SK-N-SH (cell line): ENCODE measurements around the gene CTDSPL2.
"Not testable (repeated sequence)": the region's sequence is repeated elsewhere in the genome, so short reads cannot be mapped to it uniquely, and the experiment has no call there.

Source experiments
- EP300 ChIP-seq, 2 experiments: IDR thresholded peaks; 2 replicates each; pipeline versions ENCODE4 v1.4.0 to v1.6.1; 2012; ENCODE audit warnings: borderline replicate concordance in 1 of 2, low read depth in 1 of 2, low read length in 1 of 2
- EZH2phosphoT487 ChIP-seq: fragments of 200-600 bp; sonication (generic); IDR thresholded peaks from 2 replicates; pipeline ENCODE4 v1.6.1; 2017; ENCODE audit warnings: low read depth, mixed run types, mild to moderate bottlenecking, antibody characterized with exemption, moderate library complexity, borderline replicate concordance
- JUND ChIP-seq: IDR thresholded peaks from 2 replicates; pipeline ENCODE4 v1.4.0; 2012
- POLR2AphosphoS5 ChIP-seq: IDR thresholded peaks from 2 replicates; pipeline ENCODE4 v1.6.1; 2012; ENCODE audit warnings: low read depth, low read length
- RAD21 ChIP-seq: IDR thresholded peaks from 2 replicates; pipeline ENCODE4 v1.6.1; 2012; ENCODE audit warnings: mild to moderate bottlenecking, low read length
- RFX5 ChIP-seq: IDR thresholded peaks from 2 replicates; pipeline ENCODE4 v1.6.1; 2012; ENCODE audit warnings: mild to moderate bottlenecking, improper control_type of control experiment, low read length
- SIN3A ChIP-seq: IDR thresholded peaks from 2 replicates; pipeline ENCODE4 v1.6.1; 2012; ENCODE audit warnings: low read depth, mild to moderate bottlenecking, low read length, moderate library complexity, borderline replicate concordance
- SMC3 ChIP-seq: IDR thresholded peaks from 2 replicates; pipeline ENCODE4 v1.6.1; 2012; ENCODE audit warnings: low read depth, low read length, improper control_type of control experiment
- TCF12 ChIP-seq: IDR thresholded peaks from 2 replicates; pipeline ENCODE4 v1.4.0; 2012
- YY1 ChIP-seq: IDR thresholded peaks from 2 replicates; pipeline ENCODE4 v1.4.0; 2012; ENCODE audit warnings: low read depth, mild to moderate bottlenecking
- TF ChIP-seq, protein P1 (sequence below): fragments of 200-600 bp; sonication (generic); IDR thresholded peaks from 2 replicates; pipeline ENCODE4 v1.6.1; 2017; ENCODE audit warnings: antibody characterized with exemption, mild to moderate bottlenecking, moderate library complexity
- TF ChIP-seq, protein P2 (sequence below): IDR thresholded peaks from 2 replicates; pipeline ENCODE4 v1.4.0; 2012; ENCODE audit warnings: low read depth
- TF ChIP-seq, protein P3 (sequence below): fragments of 150-350 bp; IDR thresholded peaks from 2 replicates; pipeline ENCODE4 v1.6.1; 2016; ENCODE audit warnings: mild to moderate bottlenecking, low read depth, low read length
- TF ChIP-seq, protein P4 (sequence below): IDR thresholded peaks from 2 replicates; pipeline ENCODE4 v1.4.0; 2012; ENCODE audit warnings: low read depth, borderline replicate concordance

DNA sequence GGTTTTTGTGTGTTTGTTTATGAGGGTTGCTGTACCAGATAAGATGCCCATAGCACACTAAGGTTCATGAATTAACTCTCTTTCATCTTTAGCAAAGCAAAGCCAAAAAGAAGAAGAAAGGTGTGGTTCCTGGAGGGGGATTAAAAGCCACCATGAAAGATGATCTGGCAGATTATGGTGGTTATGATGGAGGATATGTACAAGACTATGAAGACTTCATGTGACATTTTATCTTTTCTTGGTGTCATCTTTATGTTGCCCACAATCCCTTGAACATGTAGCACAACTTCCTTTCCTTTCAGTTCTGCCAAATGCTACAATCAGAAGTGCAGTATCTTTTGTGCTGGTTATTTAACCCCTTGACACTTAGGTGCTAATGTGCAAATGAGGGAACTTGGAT lies 133.5 kb downstream of the CTDSPL2 start:
- TF ChIP-seq, protein P1, sequence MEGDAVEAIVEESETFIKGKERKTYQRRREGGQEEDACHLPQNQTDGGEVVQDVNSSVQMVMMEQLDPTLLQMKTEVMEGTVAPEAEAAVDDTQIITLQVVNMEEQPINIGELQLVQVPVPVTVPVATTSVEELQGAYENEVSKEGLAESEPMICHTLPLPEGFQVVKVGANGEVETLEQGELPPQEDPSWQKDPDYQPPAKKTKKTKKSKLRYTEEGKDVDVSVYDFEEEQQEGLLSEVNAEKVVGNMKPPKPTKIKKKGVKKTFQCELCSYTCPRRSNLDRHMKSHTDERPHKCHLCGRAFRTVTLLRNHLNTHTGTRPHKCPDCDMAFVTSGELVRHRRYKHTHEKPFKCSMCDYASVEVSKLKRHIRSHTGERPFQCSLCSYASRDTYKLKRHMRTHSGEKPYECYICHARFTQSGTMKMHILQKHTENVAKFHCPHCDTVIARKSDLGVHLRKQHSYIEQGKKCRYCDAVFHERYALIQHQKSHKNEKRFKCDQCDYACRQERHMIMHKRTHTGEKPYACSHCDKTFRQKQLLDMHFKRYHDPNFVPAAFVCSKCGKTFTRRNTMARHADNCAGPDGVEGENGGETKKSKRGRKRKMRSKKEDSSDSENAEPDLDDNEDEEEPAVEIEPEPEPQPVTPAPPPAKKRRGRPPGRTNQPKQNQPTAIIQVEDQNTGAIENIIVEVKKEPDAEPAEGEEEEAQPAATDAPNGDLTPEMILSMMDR: not testable (repeated sequence)
- TF ChIP-seq TCF12; POLR2AphosphoS5; SMC3; EP300 (IDR thresholded peaks at IDR 0.05; ENCODE audit: borderline replicate concordance in 1 of 2, low read depth in 1 of 2, low read length in 1 of 2); RFX5; YY1; JUND; RAD21; EZH2phosphoT487; SIN3A: not testable (repeated sequence)
- TF ChIP-seq, protein P2, sequence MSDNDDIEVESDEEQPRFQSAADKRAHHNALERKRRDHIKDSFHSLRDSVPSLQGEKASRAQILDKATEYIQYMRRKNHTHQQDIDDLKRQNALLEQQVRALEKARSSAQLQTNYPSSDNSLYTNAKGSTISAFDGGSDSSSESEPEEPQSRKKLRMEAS: not testable (repeated sequence)
- TF ChIP-seq, protein P3, sequence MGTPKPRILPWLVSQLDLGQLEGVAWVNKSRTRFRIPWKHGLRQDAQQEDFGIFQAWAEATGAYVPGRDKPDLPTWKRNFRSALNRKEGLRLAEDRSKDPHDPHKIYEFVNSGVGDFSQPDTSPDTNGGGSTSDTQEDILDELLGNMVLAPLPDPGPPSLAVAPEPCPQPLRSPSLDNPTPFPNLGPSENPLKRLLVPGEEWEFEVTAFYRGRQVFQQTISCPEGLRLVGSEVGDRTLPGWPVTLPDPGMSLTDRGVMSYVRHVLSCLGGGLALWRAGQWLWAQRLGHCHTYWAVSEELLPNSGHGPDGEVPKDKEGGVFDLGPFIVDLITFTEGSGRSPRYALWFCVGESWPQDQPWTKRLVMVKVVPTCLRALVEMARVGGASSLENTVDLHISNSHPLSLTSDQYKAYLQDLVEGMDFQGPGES: not testable (repeated sequence)
- TF ChIP-seq, protein P4, sequence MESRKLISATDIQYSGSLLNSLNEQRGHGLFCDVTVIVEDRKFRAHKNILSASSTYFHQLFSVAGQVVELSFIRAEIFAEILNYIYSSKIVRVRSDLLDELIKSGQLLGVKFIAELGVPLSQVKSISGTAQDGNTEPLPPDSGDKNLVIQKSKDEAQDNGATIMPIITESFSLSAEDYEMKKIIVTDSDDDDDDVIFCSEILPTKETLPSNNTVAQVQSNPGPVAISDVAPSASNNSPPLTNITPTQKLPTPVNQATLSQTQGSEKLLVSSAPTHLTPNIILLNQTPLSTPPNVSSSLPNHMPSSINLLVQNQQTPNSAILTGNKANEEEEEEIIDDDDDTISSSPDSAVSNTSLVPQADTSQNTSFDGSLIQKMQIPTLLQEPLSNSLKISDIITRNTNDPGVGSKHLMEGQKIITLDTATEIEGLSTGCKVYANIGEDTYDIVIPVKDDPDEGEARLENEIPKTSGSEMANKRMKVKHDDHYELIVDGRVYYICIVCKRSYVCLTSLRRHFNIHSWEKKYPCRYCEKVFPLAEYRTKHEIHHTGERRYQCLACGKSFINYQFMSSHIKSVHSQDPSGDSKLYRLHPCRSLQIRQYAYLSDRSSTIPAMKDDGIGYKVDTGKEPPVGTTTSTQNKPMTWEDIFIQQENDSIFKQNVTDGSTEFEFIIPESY: not testable (repeated sequence)
